Skeletal muscle satellite cell (primary cell): ENCODE results near the gene CST11.

Experiments
- H3K27me3 ChIP-seq: 2 replicates; pipeline ENCODE4 v1.7.0; 2013; ENCODE audit warnings: low read length; ENCODE audit not compliant: control insufficient read depth, insufficient read depth
- H3K36me3 ChIP-seq: 2 replicates; pipeline ENCODE4 v1.7.0; 2013; ENCODE audit warnings: mild to moderate bottlenecking, control low read depth, low read length; ENCODE audit not compliant: insufficient read depth
- H3K4me1 ChIP-seq: 2 replicates; pipeline ENCODE4 v1.7.0; 2013; ENCODE audit warnings: low read length; ENCODE audit not compliant: control insufficient read depth, insufficient read depth
- H3K4me2 ChIP-seq: 2 replicates; pipeline ENCODE4 v1.7.0; 2013; ENCODE audit warnings: mild to moderate bottlenecking, low read length
- H3K4me3 ChIP-seq: 2 replicates; pipeline ENCODE4 v1.7.0; 2013; ENCODE audit warnings: low read length
- H3K9ac ChIP-seq: 2 replicates; pipeline ENCODE4 v1.7.0; 2013; ENCODE audit warnings: mild to moderate bottlenecking, low read depth, low read length, moderate library complexity
- H3K9me3 ChIP-seq: replicated peaks from 2 replicates; pipeline ENCODE4 v1.7.0; 2013; ENCODE audit warnings: mild to moderate bottlenecking, control low read depth, low read length

CST11 gene

GRCh38 chr20:23453549-23454543 is 1.2 kb upstream of the CST11 start:
- no peak overlapping the region for H3K4me3 ChIP-seq

GRCh38 chr20:23451956-23452487 is 654 bp downstream of the CST11 start:
- Histone ChIP-seq H3K36me3 (no peaks in the 10 kb centered on the region), H3K27me3 (peaks cover 7% of the 10 kb centered on the region), H3K4me2 (no peak overlapping the region), H3K4me1 (no peaks in the 10 kb centered on the region), H3K9ac (no peak overlapping the region), H3K9me3 (no peaks in the 10 kb centered on the region), H3K4me3 (no peak overlapping the region)

More at GRCh38 chr20:23453549-23454543, 1.2 kb upstream of the CST11 start:
- Histone ChIP-seq H3K27me3 (peaks cover 7% of the 10 kb centered on the region), H3K9ac (no peak overlapping the region), H3K4me2 (no peak overlapping the region), H3K36me3 (no peaks in the 10 kb centered on the region), H3K9me3 (no peaks in the 10 kb centered on the region), H3K4me1 (no peaks in the 10 kb centered on the region)

- Histone ChIP-seq H3K4me2 (no peak overlapping the region), H3K9me3 (no peaks in the 10 kb centered on the region), H3K36me3 (no peaks in the 10 kb centered on the region), H3K4me1 (peaks cover 2% of the 10 kb centered on the region), H3K27me3 (peaks cover 5% of the 10 kb centered on the region), H3K9ac (no peak overlapping the region), H3K4me3 (no peak overlapping the region)
Measured at GRCh38 chr20:23450877-23451276, 1.8 kb downstream of the CST11 start.

GRCh38 chr20:23449421-23449820 is 3.3 kb downstream of the CST11 start:
- Histone ChIP-seq H3K36me3 (no peaks in the 10 kb centered on the region), H3K9me3 (no peaks in the 10 kb centered on the region), H3K4me1 (peaks cover 8% of the 10 kb centered on the region), H3K9ac (no peak overlapping the region), H3K4me3 (no peak overlapping the region), H3K27me3 (peaks cover 3% of the 10 kb centered on the region), H3K4me2 (no peak overlapping the region)

- H3K9me3 ChIP-seq = no peaks in the 10 kb centered on the region
- H3K36me3 ChIP-seq = no peaks in the 10 kb centered on the region
- peaks cover 8% of the 10 kb centered on the region for H3K27me3 ChIP-seq
- H3K4me3 ChIP-seq = no peak overlapping the region
- peaks cover 8% of the 10 kb centered on the region for H3K4me1 ChIP-seq
- no peak overlapping the region for H3K4me2 ChIP-seq
- H3K9ac ChIP-seq = no peak overlapping the region
Measured at GRCh38 chr20:23448167-23448566, 4.5 kb downstream of the CST11 start.

- no peak overlapping the region for H3K4me2 ChIP-seq
- no peak overlapping the region for H3K9ac ChIP-seq
- peaks cover 5% of the 10 kb centered on the region for H3K27me3 ChIP-seq
- H3K9me3 ChIP-seq = no peaks in the 10 kb centered on the region
- peaks cover 8% of the 10 kb centered on the region for H3K4me1 ChIP-seq
- no peaks in the 10 kb centered on the region for H3K36me3 ChIP-seq
- H3K4me3 ChIP-seq = no peak overlapping the region
Measured at GRCh38 chr20:23446505-23446904, 6.2 kb downstream of the CST11 start.

- H3K27me3 ChIP-seq = peaks cover 5% of the 10 kb centered on the region
- H3K4me1 ChIP-seq = peaks cover 8% of the 10 kb centered on the region
- H3K4me2 ChIP-seq = no peak overlapping the region
- no peaks in the 10 kb centered on the region for H3K36me3 ChIP-seq
- H3K9me3 ChIP-seq = no peaks in the 10 kb centered on the region
- no peak overlapping the region for H3K4me3 ChIP-seq
- no peak overlapping the region for H3K9ac ChIP-seq
Measured at GRCh38 chr20:23445596-23446217, 7.0 kb downstream of the CST11 start.

GRCh38 chr20:23444859-23445258 is 7.8 kb downstream of the CST11 start:
- H3K9me3 ChIP-seq = no peaks in the 10 kb centered on the region
- no peaks in the 10 kb centered on the region for H3K36me3 ChIP-seq
- H3K4me2 ChIP-seq = no peak overlapping the region
- no peak overlapping the region for H3K9ac ChIP-seq
- peaks cover 8% of the 10 kb centered on the region for H3K4me1 ChIP-seq
- H3K4me3 ChIP-seq = no peak overlapping the region
- peaks cover 12% of the 10 kb centered on the region for H3K27me3 ChIP-seq

- no peak overlapping the region for H3K4me3 ChIP-seq
- no peak overlapping the region for H3K4me2 ChIP-seq
- H3K9ac ChIP-seq = no peak overlapping the region
- no peaks in the 10 kb centered on the region for H3K9me3 ChIP-seq
- peaks cover 20% of the 10 kb centered on the region for H3K27me3 ChIP-seq
- H3K4me1 ChIP-seq = peaks cover 8% of the 10 kb centered on the region
- no peaks in the 10 kb centered on the region for H3K36me3 ChIP-seq
Measured at GRCh38 chr20:23442436-23442835, 10.2 kb downstream of the CST11 start.

- Histone ChIP-seq H3K36me3 (no peaks in the 10 kb centered on the region), H3K4me2 (no peak overlapping the region), H3K9me3 (no peaks in the 10 kb centered on the region), H3K9ac (no peak overlapping the region), H3K27me3 (peaks cover 23% of the 10 kb centered on the region), H3K4me1 (peaks cover 8% of the 10 kb centered on the region), H3K4me3 (no peak overlapping the region)
Measured at GRCh38 chr20:23441850-23442313, 10.8 kb downstream of the CST11 start.

- Histone ChIP-seq H3K9me3 (no peaks in the 10 kb centered on the region), H3K4me3 (no peak overlapping the region), H3K27me3 (peaks cover 32% of the 10 kb centered on the region), H3K4me2 (no peak overlapping the region), H3K9ac (no peak overlapping the region), H3K4me1 (no peaks in the 10 kb centered on the region), H3K36me3 (no peaks in the 10 kb centered on the region)
Measured at GRCh38 chr20:23440004-23440403, 12.7 kb downstream of the CST11 start.
